Measurements from ENCODE around the gene TMEM9.

The TMEM9 gene

GRCh38 chr1:201147396-201148015 is 6.8 kb downstream of the TMEM9 start:
- DNase-seq: no peak

- no peak for DNase-seq
Observed at GRCh38 chr1:201146626-201147390, 7.5 kb downstream of the TMEM9 start.

- no peak for DNase-seq
Observed at GRCh38 chr1:201145816-201146215, 8.5 kb downstream of the TMEM9 start.

- no peak for DNase-seq
Observed at GRCh38 chr1:201145132-201145531, 9.1 kb downstream of the TMEM9 start.

GRCh38 chr1:201144701-201145100 is 9.6 kb downstream of the TMEM9 start:
- DNase-seq: no peak

- DNase-seq: no peak
Observed at GRCh38 chr1:201143726-201144635, 10.3 kb downstream of the TMEM9 start.

- DNase-seq: no peak
Observed at GRCh38 chr1:201142849-201143725, 11.2 kb downstream of the TMEM9 start.

- DNase-seq: no peak
Observed at GRCh38 chr1:201142011-201142848, 12.0 kb downstream of the TMEM9 start.

GRCh38 chr1:201141418-201141817 is 12.9 kb downstream of the TMEM9 start:
- DNase-seq: no peak

- DNase-seq: no peak
Observed at GRCh38 chr1:201140941-201141260, 13.4 kb downstream of the TMEM9 start.

- DNase-seq: no peak
Observed at GRCh38 chr1:201140235-201140940, 13.9 kb downstream of the TMEM9 start.

- DNase-seq: no peak
Observed at GRCh38 chr1:201139756-201140155, 14.5 kb downstream of the TMEM9 start.

GRCh38 chr1:201139306-201139705 is 15.0 kb downstream of the TMEM9 start:
- DNase-seq: no peak

GRCh38 chr1:201138311-201138840 is 15.9 kb downstream of the TMEM9 start:
- no peak for DNase-seq

- no peak for DNase-seq
Observed at GRCh38 chr1:201137579-201138310, 16.5 kb downstream of the TMEM9 start.

- DNase-seq: no peak
Observed at GRCh38 chr1:201137024-201137392, 17.3 kb downstream of the TMEM9 start.

GRCh38 chr1:201136355-201137023 is 17.8 kb downstream of the TMEM9 start:
- DNase-seq: no peak

- no peak for DNase-seq
Observed at GRCh38 chr1:201134405-201134804, 19.9 kb downstream of the TMEM9 start.

- no peak for DNase-seq
Observed at GRCh38 chr1:201131398-201131797, 22.9 kb downstream of the TMEM9 start.
